ENCODE measurements around the gene PARP11. TPM values are rescaled to one million over a fixed set of nuclear protein-coding genes. Genes with fewer than 3 reads are reported as not detected.

The PARP11 gene
- total and polyA plus RNA-seq, 2 of the 8 experiments (the other 6 are each of a cell fraction or from before 2014, with no cell fraction given), result 4.2 to 13.3 TPM

DNA sequence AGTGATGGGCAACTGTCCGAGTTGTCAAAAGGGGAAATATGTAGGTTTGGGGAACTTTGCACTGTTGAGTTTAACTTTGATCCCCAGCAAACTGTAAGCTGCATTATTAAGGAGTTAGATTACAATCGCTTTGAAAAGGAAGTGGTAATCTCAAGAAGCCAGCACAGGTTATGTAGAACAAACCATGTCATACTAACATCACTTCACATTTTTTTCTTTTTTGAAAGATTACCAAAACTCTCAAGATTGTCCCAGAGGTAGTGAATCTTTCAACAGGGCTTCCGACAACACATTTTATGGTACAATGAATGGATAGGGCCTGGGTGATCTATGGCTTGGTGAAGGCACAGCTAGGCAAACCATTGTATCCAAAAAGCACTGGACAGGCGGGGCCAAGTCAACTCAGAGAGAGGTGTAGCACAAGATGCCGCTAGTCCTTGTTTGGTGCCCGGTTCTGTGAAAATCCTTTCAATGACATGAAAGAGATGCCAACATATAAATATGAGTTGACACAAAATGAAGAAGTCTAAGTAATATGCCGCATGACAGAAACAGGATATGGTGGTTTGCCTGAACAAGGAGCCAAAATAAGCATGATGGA, 24.3 kb upstream of the PARP11 start:
- no peak overlapping the region for H4K5ac ChIP-seq (ENCODE audit: insufficient read length, low read depth, low read length)
- TF ChIP-seq NRF1 (IDR thresholded peaks at IDR 0.05; ENCODE audit: low read depth, low read length), result no peak
- TF ChIP-seq CBX8 (IDR thresholded peaks at IDR 0.05; ENCODE audit: borderline replicate concordance, low read depth, low read length), result no peak
- no peak for TF ChIP-seq RNF2 (IDR thresholded peaks at IDR 0.05; ENCODE audit: borderline replicate concordance, low read depth, low read length, missing control alignments, poor library complexity, severe bottlenecking)
- no peak for TF ChIP-seq PHF8 (conservative IDR thresholded peaks at IDR 0.05; ENCODE audit: low read depth, low read length)
- no peak overlapping the region for H3K56ac ChIP-seq (replicated peaks; ENCODE audit: insufficient read length, low read depth, low read length)
- H3K4ac ChIP-seq (replicated peaks; ENCODE audit: insufficient read length, low read depth, low read length), result no peak overlapping the region
- H2BK15ac ChIP-seq (ENCODE audit: low read length), result no peak overlapping the region
- no peak overlapping the region for H2BK20ac ChIP-seq (ENCODE audit: low read length)
- no peaks in the 10 kb centered on the region for H3K23me2 ChIP-seq (ENCODE audit: low read depth, low read length)
- no peak overlapping the region for H4K91ac ChIP-seq (replicated peaks; ENCODE audit: insufficient read length, low read length)
- no peak overlapping the region for H3K4me2 ChIP-seq (ENCODE audit: insufficient read depth in 1 of 2, low read depth in 2 of 2, low read length in 2 of 2)
- no peak overlapping the region for H2BK120ac ChIP-seq (replicated peaks; ENCODE audit: low read depth, low read length)
- H3K23ac ChIP-seq (ENCODE audit: insufficient read length), result no peak overlapping the region
- H2AFZ ChIP-seq (ENCODE audit: low read length), result no peak overlapping the region
- H3K79me2 ChIP-seq (ENCODE audit: control insufficient read depth in 1 of 2, insufficient read depth in 2 of 2, low read length in 2 of 2), result no peaks in the 10 kb centered on the region
- ChIA-PET CTCF (ENCODE audit: partially characterized antibody) (interaction anchor here (0.8 to 2.2 kb wide), 5 partner anchors 12 to 219 kb away, joined by 3 to 16 read pairs (median 4); no protein-coding TSS in a partner anchor), POLR2A (ENCODE audit: partially characterized antibody) (interaction anchor here (0.7 kb wide), 1 partner anchor 13 kb away, joined by 3 read pairs; no protein-coding TSS in a partner anchor)
- FAIRE-seq (no peak), DNase-seq (ENCODE audit: low read depth in 1 of 2, low spot score in 2 of 2) (no peak)
- H3K27ac ChIP-seq (ENCODE audit: low read depth, low read length), result no peak overlapping the region
- no peaks in the 10 kb centered on the region for H3K79me1 ChIP-seq (ENCODE audit: low read depth, low read length)
- no peaks in the 10 kb centered on the region for H3K27me3 ChIP-seq (replicated peaks in 1 of 4; ENCODE audit: control insufficient read depth in 3 of 4, extremely low read depth in 1 of 4, insufficient read depth in 3 of 4, low read length in 3 of 4)
- no peak overlapping the region for H3K18ac ChIP-seq (ENCODE audit: extremely low read depth, low read length)
- H4K8ac ChIP-seq (ENCODE audit: extremely low read depth, insufficient read depth, low read length), result no peak overlapping the region
- WGBS, 2 experiments (ENCODE audit: extremely low coverage in 1 of 2, insufficient coverage in 1 of 2, insufficient read length in 1 of 2, insufficient replicate concordance in 2 of 2, low coverage in 1 of 2, low lambda C conversion rate in 2 of 2, missing lambda C conversion rate in 1 of 2), result 81% methylated on average over 7 of the region's 7 CpGs; no CpG with 5 or more reads in 1 of the 2 experiments
- no peak overlapping the region for H3K4me3 ChIP-seq (ENCODE audit: extremely low read depth in 1 of 4, insufficient read depth in 2 of 4, low read depth in 3 of 4, low read length in 4 of 4)
- no peaks in the 10 kb centered on the region for H4K20me1 ChIP-seq (replicated peaks in 1 of 2; ENCODE audit: control insufficient read depth in 1 of 2, insufficient read depth in 2 of 2, low read length in 2 of 2)
- no peak overlapping the region for H3K9ac ChIP-seq (replicated peaks in 1 of 4; ENCODE audit: extremely low read depth in 1 of 4, low read depth in 3 of 4, low read length in 3 of 4)
- no peak overlapping the region for H2BK5ac ChIP-seq (ENCODE audit: low read depth, low read length)
- H3K9me3 ChIP-seq (ENCODE audit: insufficient read depth in 2 of 2, low read depth in 1 of 2, low read length in 1 of 2), result no peaks in the 10 kb centered on the region
- H3K4me1 ChIP-seq (replicated peaks in 1 of 4; ENCODE audit: control insufficient read depth in 3 of 4, insufficient read depth in 4 of 4, low read length in 3 of 4), result no peaks in the 10 kb centered on the region
- no peaks in the 10 kb centered on the region for H3K36me3 ChIP-seq (ENCODE audit: control insufficient read depth in 2 of 4, insufficient read depth in 4 of 4, low read length in 3 of 4)
- H3K14ac ChIP-seq (ENCODE audit: insufficient read length), result no peak overlapping the region
- no peak overlapping the region for H2BK12ac ChIP-seq (ENCODE audit: low read depth, low read length)
- H2AK5ac ChIP-seq (ENCODE audit: low read depth, low read length), result no peak overlapping the region
